ENCODE measurements around the gene PUM1. TPM values are rescaled to one million over a fixed set of nuclear protein-coding genes. Genes with fewer than 3 reads are reported as not detected.

The PUM1 gene
- total and polyA plus RNA-seq, 2 of the 8 experiments (the other 6 are each of a cell fraction or from before 2014, with no cell fraction given) = 122 to 177 TPM

DNA sequence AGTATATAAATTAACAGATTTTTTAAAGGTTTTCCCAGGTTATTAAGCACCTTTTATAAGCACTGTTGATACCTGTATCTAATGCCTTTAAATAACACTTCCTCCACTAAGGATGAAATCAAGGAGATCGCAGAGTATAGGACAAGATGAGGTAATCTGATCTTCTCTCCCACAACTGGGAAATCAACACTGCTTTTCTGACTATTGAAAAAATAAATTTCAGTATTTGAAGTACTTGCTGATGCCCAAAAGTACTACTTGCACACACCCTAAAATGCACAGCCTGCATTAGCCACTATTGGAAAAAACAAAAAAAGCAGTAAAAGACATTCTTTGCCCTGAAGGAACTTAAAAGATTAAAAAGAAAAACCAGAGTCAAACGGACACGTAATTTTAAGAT, 48.6 kb downstream of the PUM1 start:
- no peak overlapping the region for H2AK5ac ChIP-seq (ENCODE audit: low read depth, low read length)
- H3K79me2 ChIP-seq (ENCODE audit: control insufficient read depth in 1 of 2, insufficient read depth in 2 of 2, low read length in 2 of 2) = peaks cover 31 to 98% of the 10 kb centered on the region in 2 experiments
- no peak for DNase-seq (ENCODE audit: low read depth in 1 of 2, low spot score in 2 of 2)
- TF ChIP-seq KDM5A (IDR thresholded peaks at IDR 0.05; ENCODE audit: low read length) (no peak), ASH2L (IDR thresholded peaks at IDR 0.05; ENCODE audit: low read length) (no peak), TBP (IDR thresholded peaks at IDR 0.05; ENCODE audit: low read depth, low read length) (no peak)
- H3K23me2 ChIP-seq (ENCODE audit: low read depth, low read length) = no peaks in the 10 kb centered on the region
- no peak overlapping the region for H3K14ac ChIP-seq (ENCODE audit: insufficient read length)
- no peak overlapping the region for H3K9ac ChIP-seq (replicated peaks in 1 of 4; ENCODE audit: extremely low read depth in 1 of 4, low read depth in 3 of 4, low read length in 3 of 4)
- no peaks in the 10 kb centered on the region for H3K9me3 ChIP-seq (ENCODE audit: insufficient read depth in 2 of 2, low read depth in 1 of 2, low read length in 1 of 2)
- CTCF ChIA-PET (ENCODE audit: partially characterized antibody) = no interaction called here
- H3K4me1 ChIP-seq (replicated peaks in 1 of 4; ENCODE audit: control insufficient read depth in 3 of 4, insufficient read depth in 4 of 4, low read length in 3 of 4) = no peaks in the 10 kb centered on the region; a peak in 2 of 7 replicates
- H3K27me3 ChIP-seq (replicated peaks in 1 of 4; ENCODE audit: control insufficient read depth in 3 of 4, extremely low read depth in 1 of 4, insufficient read depth in 3 of 4, low read length in 3 of 4) = no peaks in the 10 kb centered on the region
- no peak overlapping the region for H4K91ac ChIP-seq (replicated peaks; ENCODE audit: insufficient read length, low read length)
- H4K8ac ChIP-seq (ENCODE audit: extremely low read depth, insufficient read depth, low read length) = no peak overlapping the region
- no peak overlapping the region for H2BK15ac ChIP-seq (ENCODE audit: low read length)
- no peak overlapping the region for H3K18ac ChIP-seq (ENCODE audit: extremely low read depth, low read length)
- no peak overlapping the region for H3K27ac ChIP-seq (ENCODE audit: low read depth, low read length)
- WGBS, 2 experiments (ENCODE audit: extremely low coverage in 1 of 2, insufficient coverage in 1 of 2, insufficient read length in 1 of 2, insufficient replicate concordance in 2 of 2, low coverage in 1 of 2, low lambda C conversion rate in 2 of 2, missing lambda C conversion rate in 1 of 2) = 90% methylated on average over 3 of the region's 3 CpGs; no CpG with 5 or more reads in 1 of the 2 experiments
- H2BK20ac ChIP-seq (ENCODE audit: low read length) = no peak overlapping the region
- peaks cover 5% of the 10 kb centered on the region for H3K79me1 ChIP-seq (ENCODE audit: low read depth, low read length)
- no peak overlapping the region for H3K4me2 ChIP-seq (ENCODE audit: insufficient read depth in 1 of 2, low read depth in 2 of 2, low read length in 2 of 2)
- no peak overlapping the region for H3K56ac ChIP-seq (replicated peaks; ENCODE audit: insufficient read length, low read depth, low read length)
- peaks cover 0 to 16% (median 0%) of the 10 kb centered on the region in 4 experiments; a peak in 1 of 8 replicates for H3K36me3 ChIP-seq (ENCODE audit: control insufficient read depth in 2 of 4, insufficient read depth in 4 of 4, low read length in 3 of 4)
- no peak overlapping the region for H2AFZ ChIP-seq (ENCODE audit: low read length)
- FAIRE-seq = no peak
- H3K4ac ChIP-seq (replicated peaks; ENCODE audit: insufficient read length, low read depth, low read length) = no peak overlapping the region
- no peak overlapping the region for H2BK5ac ChIP-seq (ENCODE audit: low read depth, low read length)
- POLR2A ChIA-PET (ENCODE audit: partially characterized antibody) = no interaction called here
- no peak overlapping the region for H2BK120ac ChIP-seq (replicated peaks; ENCODE audit: low read depth, low read length)
- no peak overlapping the region for H2BK12ac ChIP-seq (ENCODE audit: low read depth, low read length)
- H4K20me1 ChIP-seq (replicated peaks in 1 of 2; ENCODE audit: control insufficient read depth in 1 of 2, insufficient read depth in 2 of 2, low read length in 2 of 2) = peaks cover 17 to 30% of the 10 kb centered on the region in 2 experiments
- H3K4me3 ChIP-seq (ENCODE audit: extremely low read depth in 1 of 4, insufficient read depth in 2 of 4, low read depth in 3 of 4, low read length in 4 of 4) = no peak overlapping the region
- H4K5ac ChIP-seq (ENCODE audit: insufficient read length, low read depth, low read length) = no peak overlapping the region
- no peak overlapping the region for H3K23ac ChIP-seq (ENCODE audit: insufficient read length)

All from H1 (cell line).